HL-60 (cell line): ENCODE results near the gene RNF144A.

ENCODE experiments used
- DNase-seq, 2 experiments: peaks; one replicate each; pipeline ENCODE4 v3.0.0-alpha.2; 2010 to 2020; ENCODE audit warnings: low read depth in 1 of 2, low spot score in 1 of 2
- H3K27ac ChIP-seq: fragments of 250-450 bp; sonication (Bioruptor Pico); replicated peaks from 2 replicates; pipeline ENCODE4 v1.5.1; 2020; ENCODE audit warnings: mild to moderate bottlenecking, moderate library complexity
- H3K27me3 ChIP-seq: fragments of 250-450 bp; sonication (Bioruptor Pico); 2 replicates; pipeline ENCODE4 v1.5.1; 2021; ENCODE audit warnings: mild to moderate bottlenecking, moderate library complexity; ENCODE audit not compliant: insufficient read depth, poor library complexity, severe bottlenecking
- H3K4me3 ChIP-seq: replicated peaks from 2 replicates; pipeline ENCODE4 v1.5.1; 2011; ENCODE audit warnings: mild to moderate bottlenecking, control low read depth, low read length; ENCODE audit not compliant: insufficient read depth
- CTCF ChIP-seq: IDR thresholded peaks from one replicate; pipeline ENCODE4 v1.5.1; 2011; ENCODE audit warnings: low read length, control low read depth, inconsistent platforms; ENCODE audit not compliant: insufficient read depth
- GABPA ChIP-seq: IDR thresholded peaks from 2 replicates; pipeline ENCODE4 v1.6.1; 2012; ENCODE audit warnings: low read depth
- POLR2AphosphoS5 ChIP-seq: IDR thresholded peaks from 2 replicates; pipeline ENCODE4 v1.6.1; 2012; ENCODE audit warnings: low read depth
- SPI1 ChIP-seq: IDR thresholded peaks from 2 replicates; pipeline ENCODE4 v1.6.1; 2012; ENCODE audit warnings: low read depth, mild to moderate bottlenecking, borderline replicate concordance
- TF ChIP-seq, protein P1 (sequence below): IDR thresholded peaks from 2 replicates; pipeline ENCODE4 v1.6.1; 2012; ENCODE audit warnings: low read depth; ENCODE audit not compliant: insufficient replicate concordance

Gene RNF144A

GRCh38 chr2:6945087-6945813, 28.0 kb downstream of the RNF144A start:
- no peak for TF ChIP-seq GABPA
- TF ChIP-seq SPI1: no peak
- no peak for TF ChIP-seq POLR2AphosphoS5
- TF ChIP-seq CTCF: no peak
- TF ChIP-seq, protein P1, sequence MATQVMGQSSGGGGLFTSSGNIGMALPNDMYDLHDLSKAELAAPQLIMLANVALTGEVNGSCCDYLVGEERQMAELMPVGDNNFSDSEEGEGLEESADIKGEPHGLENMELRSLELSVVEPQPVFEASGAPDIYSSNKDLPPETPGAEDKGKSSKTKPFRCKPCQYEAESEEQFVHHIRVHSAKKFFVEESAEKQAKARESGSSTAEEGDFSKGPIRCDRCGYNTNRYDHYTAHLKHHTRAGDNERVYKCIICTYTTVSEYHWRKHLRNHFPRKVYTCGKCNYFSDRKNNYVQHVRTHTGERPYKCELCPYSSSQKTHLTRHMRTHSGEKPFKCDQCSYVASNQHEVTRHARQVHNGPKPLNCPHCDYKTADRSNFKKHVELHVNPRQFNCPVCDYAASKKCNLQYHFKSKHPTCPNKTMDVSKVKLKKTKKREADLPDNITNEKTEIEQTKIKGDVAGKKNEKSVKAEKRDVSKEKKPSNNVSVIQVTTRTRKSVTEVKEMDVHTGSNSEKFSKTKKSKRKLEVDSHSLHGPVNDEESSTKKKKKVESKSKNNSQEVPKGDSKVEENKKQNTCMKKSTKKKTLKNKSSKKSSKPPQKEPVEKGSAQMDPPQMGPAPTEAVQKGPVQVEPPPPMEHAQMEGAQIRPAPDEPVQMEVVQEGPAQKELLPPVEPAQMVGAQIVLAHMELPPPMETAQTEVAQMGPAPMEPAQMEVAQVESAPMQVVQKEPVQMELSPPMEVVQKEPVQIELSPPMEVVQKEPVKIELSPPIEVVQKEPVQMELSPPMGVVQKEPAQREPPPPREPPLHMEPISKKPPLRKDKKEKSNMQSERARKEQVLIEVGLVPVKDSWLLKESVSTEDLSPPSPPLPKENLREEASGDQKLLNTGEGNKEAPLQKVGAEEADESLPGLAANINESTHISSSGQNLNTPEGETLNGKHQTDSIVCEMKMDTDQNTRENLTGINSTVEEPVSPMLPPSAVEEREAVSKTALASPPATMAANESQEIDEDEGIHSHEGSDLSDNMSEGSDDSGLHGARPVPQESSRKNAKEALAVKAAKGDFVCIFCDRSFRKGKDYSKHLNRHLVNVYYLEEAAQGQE: no peak
- Histone ChIP-seq H3K27ac (peak overlapping the region; percentile 15), H3K4me3 (no peak overlapping the region), H3K27me3 (no peaks in the 10 kb centered on the region)
- DNase-seq: peak in 1 of 2 experiments; percentile 14

DNA sequence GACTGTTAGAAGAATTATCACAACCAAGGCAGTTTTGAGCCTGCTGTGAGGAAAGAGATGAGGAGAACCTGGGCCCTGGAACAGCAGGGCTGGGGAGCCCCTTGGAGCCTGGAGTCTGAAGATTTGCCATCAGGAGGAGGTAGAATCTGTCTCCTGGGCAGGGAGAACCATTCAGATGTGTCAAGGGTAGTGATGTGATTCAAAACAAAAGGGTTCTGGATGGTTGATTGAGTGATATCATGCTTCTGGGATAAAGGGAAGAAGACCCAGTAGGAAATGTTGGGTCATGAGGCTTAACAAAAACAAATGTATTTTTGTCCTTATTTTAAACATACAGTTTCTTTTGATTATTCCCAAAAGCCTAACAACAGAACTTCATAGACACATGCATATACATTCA, 28.6 kb downstream of the RNF144A start:
- Histone ChIP-seq H3K27me3 (no peaks in the 10 kb centered on the region), H3K27ac (no peak overlapping the region), H3K4me3 (no peak overlapping the region)
- DNase-seq: no peak
- TF ChIP-seq SPI1 (no peak), GABPA (no peak), CTCF (no peak), POLR2AphosphoS5 (no peak)
- TF ChIP-seq, protein P1: no peak

DNA sequence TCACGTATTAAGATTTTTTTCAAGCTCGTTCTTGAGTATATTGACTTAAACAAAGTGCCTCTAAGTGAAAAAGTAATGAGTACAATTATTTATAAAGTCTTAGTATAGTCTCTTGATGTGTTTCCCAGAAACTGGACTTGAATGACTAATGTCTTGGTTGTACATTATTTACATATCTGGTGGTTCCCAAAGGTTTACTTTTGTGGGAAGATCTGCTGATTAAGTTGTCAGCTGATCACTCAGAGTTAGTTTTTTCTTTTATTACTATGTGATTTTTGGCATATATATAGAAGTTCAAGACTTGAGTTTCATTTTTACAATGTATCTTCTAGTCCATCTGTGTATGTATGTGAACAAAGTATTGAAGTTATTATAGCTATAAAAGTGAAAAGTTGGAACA, 29.5 kb downstream of the RNF144A start:
- H3K27me3 ChIP-seq: no peaks in the 10 kb centered on the region
- H3K27ac ChIP-seq: no peak overlapping the region
- TF ChIP-seq POLR2AphosphoS5 (no peak), SPI1 (no peak), GABPA (no peak), CTCF (no peak)
- TF ChIP-seq, protein P1: no peak
- DNase-seq: no peak
- no peak overlapping the region for H3K4me3 ChIP-seq
